Peyer's patch (tissue), 4 donors: ENCODE data around the gene AUNIP. TPM values are rescaled to one million over a fixed set of nuclear protein-coding genes. Genes with fewer than 3 reads are reported as not detected.
A peak's percentile ranks its signal among the peaks of the same experiment; 100 is the strongest.

Experiments
- DNase-seq, 3 donors: peaks; one replicate each; pipeline ENCODE4 v3.0.0-alpha.2; 2017 to 2019
- H3K27ac ChIP-seq, 4 donors: fragments of 200-600 bp; sonication (generic); one replicate each; pipeline ENCODE4 v1.5.1; 2016 to 2019
- H3K27me3 ChIP-seq, 2 donors: fragments of 200-600 bp; sonication (generic); one replicate each; pipeline ENCODE4 v1.5.1; 2019
- H3K36me3 ChIP-seq, 3 donors: fragments of 200-600 bp; sonication (generic); one replicate each; pipeline ENCODE4 v1.5.1; 2016 to 2019
- H3K4me1 ChIP-seq, 4 donors: fragments of 200-600 bp; sonication (generic); one replicate each; pipeline ENCODE4 v1.5.1; 2016 to 2019
- H3K4me3 ChIP-seq, 4 donors: fragments of 200-600 bp; sonication (generic); 1 replicate in 3 of 4; 2 replicates in 1 of 4; pipeline ENCODE4 v1.5.1; 2016 to 2019; ENCODE audit warnings: mild to moderate bottlenecking in 1 of 4
- H3K9me3 ChIP-seq, 4 donors: fragments of 200-600 bp; sonication (generic); one replicate each; pipeline ENCODE4 v1.5.1; 2016 to 2019; ENCODE audit warnings: mild to moderate bottlenecking in 1 of 4
- POLR2A ChIP-seq, 2 donors: fragments of 450-650 bp; IDR thresholded peaks; one replicate each; pipeline ENCODE4 v1.5.1; 2017; ENCODE audit warnings: antibody characterized with exemption in 2 of 2, mild to moderate bottlenecking in 2 of 2, moderate library complexity in 2 of 2
- total RNA-seq, 4 donors: library from RNA; depleted of rRNA; stranded (reverse); fragments of >200 nt; gene quantifications; one replicate each; pipeline ENCODE4 v1.1.0, GENCODE V29; 2016
- TF ChIP-seq, protein P1 (sequence below), 6 experiments: fragments of 450-650 bp in 4 of 6; fragments of 200-600 bp in 2 of 6; sonication (generic) in 1 of 6; IDR thresholded peaks; one replicate each; pipeline ENCODE4 v1.5.1; 2017 to 2019; ENCODE audit warnings: antibody characterized with exemption in 6 of 6, mild to moderate bottlenecking in 3 of 6, moderate library complexity in 1 of 6

The AUNIP gene
- total RNA-seq, 4 donors from 2014 or later: 0.95 to 1.6 TPM; not detected in 2

DNA sequence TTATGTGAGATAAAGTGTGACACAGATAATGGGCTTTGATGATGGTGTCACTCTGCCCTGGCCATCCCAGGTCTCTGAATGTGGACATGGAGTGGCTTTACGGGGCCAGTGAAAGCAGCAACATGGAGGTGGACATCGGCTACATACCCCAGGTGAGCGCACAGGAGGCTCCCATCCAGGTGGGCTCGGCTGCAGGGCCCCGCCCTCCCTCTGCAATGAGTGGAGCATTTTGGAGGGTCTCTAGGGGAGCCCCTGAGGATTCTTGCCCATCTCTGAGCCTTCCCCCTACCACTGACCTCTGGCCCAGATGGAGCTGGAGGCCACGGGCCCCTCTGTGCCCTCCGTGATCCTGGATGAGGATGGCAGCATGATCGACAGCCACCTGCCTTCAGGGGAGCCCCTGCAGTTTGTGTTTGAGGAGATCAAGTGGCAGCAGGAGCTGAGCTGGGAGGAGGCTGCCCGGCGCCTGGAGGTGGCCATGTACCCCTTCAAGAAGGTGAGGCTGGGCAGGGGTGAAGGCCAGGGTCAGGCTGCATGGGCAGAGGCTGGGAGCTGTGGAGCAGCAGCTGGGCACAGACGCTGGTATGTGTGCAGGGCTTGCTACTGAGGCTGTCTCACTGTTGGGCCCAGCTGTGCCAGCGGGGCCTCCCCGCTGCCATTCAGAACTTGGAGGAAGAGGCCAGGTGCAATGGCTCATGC lies 47.7 kb downstream of the AUNIP start:
- DNase-seq: no peak
- TF ChIP-seq POLR2A (IDR thresholded peaks at IDR 0.05): no peak
- TF ChIP-seq, protein P1, sequence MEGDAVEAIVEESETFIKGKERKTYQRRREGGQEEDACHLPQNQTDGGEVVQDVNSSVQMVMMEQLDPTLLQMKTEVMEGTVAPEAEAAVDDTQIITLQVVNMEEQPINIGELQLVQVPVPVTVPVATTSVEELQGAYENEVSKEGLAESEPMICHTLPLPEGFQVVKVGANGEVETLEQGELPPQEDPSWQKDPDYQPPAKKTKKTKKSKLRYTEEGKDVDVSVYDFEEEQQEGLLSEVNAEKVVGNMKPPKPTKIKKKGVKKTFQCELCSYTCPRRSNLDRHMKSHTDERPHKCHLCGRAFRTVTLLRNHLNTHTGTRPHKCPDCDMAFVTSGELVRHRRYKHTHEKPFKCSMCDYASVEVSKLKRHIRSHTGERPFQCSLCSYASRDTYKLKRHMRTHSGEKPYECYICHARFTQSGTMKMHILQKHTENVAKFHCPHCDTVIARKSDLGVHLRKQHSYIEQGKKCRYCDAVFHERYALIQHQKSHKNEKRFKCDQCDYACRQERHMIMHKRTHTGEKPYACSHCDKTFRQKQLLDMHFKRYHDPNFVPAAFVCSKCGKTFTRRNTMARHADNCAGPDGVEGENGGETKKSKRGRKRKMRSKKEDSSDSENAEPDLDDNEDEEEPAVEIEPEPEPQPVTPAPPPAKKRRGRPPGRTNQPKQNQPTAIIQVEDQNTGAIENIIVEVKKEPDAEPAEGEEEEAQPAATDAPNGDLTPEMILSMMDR (IDR thresholded peaks at IDR 0.05): no peak
- H3K9me3 ChIP-seq: no peaks in the 10 kb centered on the region
- peaks cover 0 to 23% (median 11%) of the 10 kb centered on the region in 4 donors for H3K4me1 ChIP-seq
- H3K4me3 ChIP-seq: no peak overlapping the region
- peaks cover 0 to 35% (median 0%) of the 10 kb centered on the region in 3 donors for H3K36me3 ChIP-seq
- no peak overlapping the region for H3K27ac ChIP-seq
- H3K27me3 ChIP-seq: no peaks in the 10 kb centered on the region

DNA sequence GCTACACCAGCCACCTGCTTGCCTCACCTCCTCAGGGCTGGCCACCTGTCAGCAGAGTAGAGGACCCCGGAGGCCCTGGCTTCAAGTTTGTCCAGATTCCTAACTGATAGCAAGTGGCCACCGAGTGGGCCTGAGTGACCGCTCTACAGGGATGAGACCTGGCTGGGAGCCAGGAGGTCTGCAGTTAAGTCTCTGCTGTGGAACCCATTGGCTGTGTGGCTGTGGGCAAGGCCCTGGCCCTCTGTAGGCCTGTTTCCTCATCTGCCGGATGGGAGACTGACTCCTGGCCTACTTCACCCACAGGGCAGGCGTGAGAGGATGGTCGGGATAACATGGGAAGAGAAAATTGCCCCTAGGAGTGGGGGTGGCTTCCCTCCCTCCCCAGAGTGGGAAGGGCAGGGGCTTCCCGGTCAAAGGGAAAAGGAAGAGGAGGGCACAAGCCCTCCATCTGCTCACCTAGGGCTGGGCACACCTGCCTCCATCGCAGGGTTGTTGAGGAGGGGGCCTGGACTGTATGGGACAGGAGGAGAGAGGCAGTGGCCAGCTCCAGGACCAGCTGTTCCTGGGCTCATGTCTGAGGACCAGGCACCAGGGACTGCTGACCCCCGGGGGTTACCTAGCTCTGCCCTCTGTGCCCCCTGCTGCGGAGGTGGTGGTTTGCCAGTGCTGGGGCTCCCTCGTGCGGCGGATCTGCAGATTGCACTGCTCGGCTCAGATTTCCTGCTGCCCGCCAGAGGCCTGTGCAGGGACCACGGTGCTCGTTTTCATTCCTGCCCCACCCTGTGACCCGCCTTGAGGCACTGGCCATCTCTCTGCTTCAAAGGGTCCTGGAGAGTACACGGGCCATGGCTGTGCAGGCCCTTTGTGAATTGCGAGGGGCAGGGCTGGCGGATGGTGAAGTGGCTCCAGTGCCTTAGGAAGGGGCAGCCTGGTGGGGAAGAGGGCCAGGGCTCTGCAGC lies 48.6 kb downstream of the AUNIP start:
- H3K36me3 ChIP-seq: peaks cover 0 to 35% (median 0%) of the 10 kb centered on the region in 3 donors
- H3K9me3 ChIP-seq: no peaks in the 10 kb centered on the region
- peak; percentile 82 to 90 (median 83) for DNase-seq
- H3K4me1 ChIP-seq: peaks cover 0 to 23% (median 15%) of the 10 kb centered on the region in 4 donors
- TF ChIP-seq, protein P1 (IDR thresholded peaks at IDR 0.05): peak; percentile 77 to 93 (median 90)
- TF ChIP-seq POLR2A (IDR thresholded peaks at IDR 0.05): no peak
- H3K27ac ChIP-seq: peak overlapping the region in 1 of 4 donors; percentile 11
- no peaks in the 10 kb centered on the region for H3K27me3 ChIP-seq
- H3K4me3 ChIP-seq: no peak overlapping the region

DNA sequence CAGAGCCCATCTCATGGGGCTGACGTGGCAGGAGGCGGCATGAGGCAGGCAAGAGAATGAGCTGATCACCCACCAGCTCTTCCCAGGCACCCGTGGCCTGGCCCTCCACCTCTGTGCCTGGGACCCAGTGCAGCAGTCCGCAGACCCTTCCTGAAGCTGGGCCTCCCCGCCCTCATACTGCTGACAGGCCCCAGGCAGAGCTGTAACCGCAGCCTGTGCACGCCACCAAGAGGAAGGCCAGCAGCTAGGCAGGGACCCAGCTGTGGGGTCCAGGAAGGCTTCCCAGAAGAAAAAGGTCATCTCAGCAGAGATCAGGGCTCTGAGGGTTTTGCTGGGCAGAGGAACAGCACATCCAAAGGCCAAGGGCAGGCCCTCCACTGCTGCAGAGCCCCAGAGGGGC lies 49.3 kb downstream of the AUNIP start:
- TF ChIP-seq, protein P1 (IDR thresholded peaks at IDR 0.05): no peak
- TF ChIP-seq POLR2A (IDR thresholded peaks at IDR 0.05): no peak
- no peak for DNase-seq
- Histone ChIP-seq H3K27me3 (no peaks in the 10 kb centered on the region), H3K36me3 (peaks cover 0 to 41% (median 0%) of the 10 kb centered on the region in 3 donors), H3K4me3 (no peak overlapping the region), H3K4me1 (peaks cover 0 to 23% (median 16%) of the 10 kb centered on the region in 4 donors), H3K27ac (peak overlapping the region in 1 of 4 donors; percentile 11), H3K9me3 (no peaks in the 10 kb centered on the region)

DNA sequence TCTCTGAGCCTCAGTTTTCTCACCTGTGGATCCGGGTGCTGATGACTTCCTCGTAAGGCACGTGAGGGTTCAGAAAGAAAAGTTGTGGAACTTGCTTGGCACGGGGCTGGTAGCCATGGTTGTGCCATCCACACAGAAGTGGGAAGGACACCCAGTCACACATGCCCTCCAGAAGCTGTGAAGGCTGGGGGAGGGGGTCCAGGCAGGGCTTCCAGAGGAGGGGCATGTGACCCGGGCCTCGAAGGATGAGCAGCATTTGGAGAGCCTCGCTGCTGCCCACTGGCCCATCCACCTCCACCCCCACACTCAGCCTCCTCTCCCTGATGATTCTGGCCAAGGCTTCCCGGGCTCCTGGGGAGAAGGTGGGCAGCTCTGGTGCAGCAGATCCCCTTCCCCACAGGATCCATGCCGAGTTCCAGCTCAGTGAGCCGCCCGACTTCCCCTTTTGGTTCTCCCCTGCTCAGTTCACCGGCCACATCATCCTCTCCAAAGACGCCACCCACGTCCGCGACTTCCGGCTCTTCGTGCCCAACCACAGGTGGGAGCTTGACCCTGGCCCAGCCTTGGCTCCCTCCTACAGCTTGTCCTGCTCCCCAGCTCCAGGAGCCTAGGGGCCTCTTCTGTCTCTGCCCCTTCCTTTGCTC lies 49.9 kb downstream of the AUNIP start:
- peak overlapping the region in 1 of 4 donors; percentile 11 for H3K27ac ChIP-seq

More for the DNA sequence above, 49.9 kb downstream of the AUNIP start:
- Histone ChIP-seq H3K4me1 (peaks cover 0 to 23% (median 16%) of the 10 kb centered on the region in 4 donors), H3K36me3 (peaks cover 0 to 42% (median 0%) of the 10 kb centered on the region in 3 donors), H3K27me3 (no peaks in the 10 kb centered on the region), H3K4me3 (no peak overlapping the region), H3K9me3 (no peaks in the 10 kb centered on the region)
- peak in 2 of 3 donors; percentile 68 to 70 for DNase-seq
- no peak for TF ChIP-seq POLR2A (IDR thresholded peaks at IDR 0.05)
- TF ChIP-seq, protein P1 (IDR thresholded peaks at IDR 0.05): no peak
